NCI-H226 (cell line): ENCODE measurements around the gene REPS2.
A peak's percentile ranks its signal among the peaks of the same experiment; 100 is the strongest.

Source experiments
- DNase-seq: peaks from one replicate; pipeline ENCODE4 v3.0.0-alpha.2; 2015

REPS2 gene

DNA sequence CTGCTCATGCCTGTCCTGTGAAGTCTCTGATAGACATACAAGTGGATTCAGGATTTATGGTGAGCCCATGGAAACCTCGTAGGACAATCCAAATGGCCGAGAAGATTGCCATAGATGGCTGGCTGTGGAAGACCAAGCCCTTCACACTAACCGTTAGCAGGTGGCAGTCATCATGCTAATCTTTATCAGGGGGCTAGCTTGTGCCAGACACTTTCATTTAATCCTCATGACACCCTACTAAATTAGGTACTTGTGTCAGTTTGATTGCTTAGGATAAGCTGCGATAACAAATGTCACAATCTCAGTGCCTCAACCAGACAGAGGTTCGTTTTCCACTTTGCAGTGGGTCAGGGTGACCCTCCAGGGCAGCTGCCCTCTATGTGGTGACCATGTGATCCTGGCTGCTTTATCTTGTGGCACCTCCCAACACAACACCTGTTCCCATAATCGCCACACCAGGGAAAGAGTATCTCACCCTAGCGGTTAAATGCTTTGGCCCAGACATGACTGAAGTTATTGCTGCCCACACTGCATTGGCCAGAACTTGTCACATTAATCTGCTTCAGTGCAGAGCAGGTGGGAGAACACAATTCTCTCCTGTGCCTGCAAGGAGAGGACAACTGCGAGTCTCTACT lies 60.8 kb downstream of the REPS2 start:
- DNase-seq = no peak

DNA sequence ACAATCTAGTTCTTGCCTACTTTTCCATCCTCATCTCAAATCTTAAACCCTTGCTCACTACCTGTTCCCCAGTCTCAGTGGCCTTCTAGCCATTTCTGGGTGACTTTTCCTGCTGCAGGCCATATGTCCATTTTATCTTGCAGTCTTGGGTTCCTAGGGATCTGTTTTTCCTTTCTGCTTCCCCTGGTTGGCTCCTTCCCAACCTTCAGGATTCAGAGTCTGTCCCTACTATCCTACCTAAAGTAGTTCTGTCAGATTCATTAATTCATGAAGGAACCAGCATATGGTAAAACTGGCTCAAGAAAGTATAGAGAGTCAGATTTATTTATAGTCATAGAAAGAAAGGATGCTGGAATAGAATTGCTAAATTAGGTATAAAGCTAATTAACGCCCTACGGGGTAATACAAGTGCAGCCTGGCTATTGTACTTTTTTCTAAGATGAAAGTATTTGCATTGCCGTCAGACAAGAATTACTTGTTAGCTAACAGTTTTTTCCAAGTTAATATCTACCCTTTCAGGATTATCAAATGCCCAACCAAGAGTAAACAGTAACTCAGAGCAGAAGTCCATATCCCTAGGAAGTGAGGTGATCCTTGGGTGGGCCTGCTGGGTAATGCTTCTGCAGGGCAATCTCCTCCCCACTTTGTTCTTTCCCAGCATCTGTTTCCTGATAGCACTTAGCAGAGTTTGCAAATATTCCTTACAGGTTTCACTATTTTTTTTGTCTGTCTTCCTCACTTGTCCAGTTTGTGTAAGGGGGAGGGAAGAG lies 63.6 kb downstream of the REPS2 start:
- no peak for DNase-seq

DNA sequence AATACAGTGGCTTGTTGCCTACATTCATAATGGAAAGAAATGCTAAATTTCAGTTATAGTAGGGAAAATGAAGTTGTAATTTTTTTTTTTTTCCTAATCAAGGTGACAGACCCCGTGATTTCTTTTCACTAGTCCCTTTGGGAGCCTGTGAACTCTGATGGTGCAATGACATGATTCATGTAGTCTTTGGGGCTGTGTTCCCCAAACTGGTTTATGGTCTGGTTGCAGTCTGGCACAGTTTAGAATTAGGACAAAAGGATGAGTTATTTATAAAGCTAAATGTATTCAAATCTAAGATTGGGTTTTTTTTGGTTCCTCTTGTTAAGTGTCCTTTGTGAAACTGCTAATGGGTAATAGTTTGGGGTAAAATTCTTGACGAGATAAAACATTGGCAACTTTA lies 66.0 kb downstream of the REPS2 start:
- DNase-seq = no peak

DNA sequence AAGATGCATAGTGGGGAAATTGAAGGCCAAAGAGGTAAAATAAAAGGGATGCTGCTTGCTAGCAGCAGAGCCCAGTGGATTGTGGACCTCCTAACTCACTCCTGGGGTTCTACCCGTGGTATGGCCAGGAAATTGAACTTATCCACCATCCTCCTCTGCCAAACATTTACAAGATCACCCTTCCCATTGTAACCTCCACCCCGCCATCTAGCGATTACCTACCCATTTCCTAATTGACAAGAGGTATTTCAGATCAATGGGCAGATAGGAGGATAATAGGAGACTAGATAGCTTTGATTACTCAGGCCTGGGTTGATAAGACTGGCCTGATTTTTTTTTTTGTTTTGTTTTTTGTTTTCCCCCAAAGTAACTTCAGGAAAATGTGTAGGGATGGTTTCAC lies 67.8 kb downstream of the REPS2 start:
- no peak for DNase-seq

DNA sequence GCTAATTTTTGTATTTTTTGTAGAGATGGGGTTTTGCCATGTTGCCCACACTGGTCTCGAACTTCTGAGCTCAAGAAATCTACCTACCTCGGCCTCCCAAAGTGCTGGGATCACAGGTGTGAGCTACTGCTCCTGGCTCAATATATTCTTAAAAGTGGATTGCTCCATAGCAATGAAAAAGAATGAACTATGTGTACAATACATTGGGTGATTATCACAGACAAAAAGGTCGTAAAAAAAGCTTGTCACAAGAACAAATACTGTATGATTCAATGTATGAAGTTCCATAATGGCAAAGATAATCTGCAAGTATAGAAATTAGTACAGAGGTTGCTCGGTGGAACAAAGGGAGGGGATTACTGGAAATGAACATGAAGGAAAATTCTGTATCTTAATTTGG lies 70.7 kb downstream of the REPS2 start:
- DNase-seq = no peak

DNA sequence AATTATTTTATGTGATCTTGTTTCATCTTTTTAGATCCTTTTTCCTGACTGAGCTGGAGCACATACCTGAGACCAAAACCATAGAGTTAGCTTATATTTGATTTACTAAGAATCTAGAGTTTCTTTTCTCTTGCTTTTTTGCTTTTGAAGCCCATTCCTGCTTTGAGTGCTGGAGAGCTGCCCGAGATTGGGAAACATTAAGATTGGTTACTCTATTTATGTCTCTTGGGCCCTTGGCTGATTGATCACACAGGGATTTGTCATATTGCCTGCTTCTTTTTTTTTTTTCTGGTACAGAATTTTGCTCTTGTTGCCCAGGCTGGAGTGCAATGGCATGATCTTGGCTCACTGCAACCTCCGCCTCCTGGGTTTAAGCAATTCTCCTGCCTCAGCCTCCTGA lies 73.9 kb downstream of the REPS2 start:
- no peak for DNase-seq

DNA sequence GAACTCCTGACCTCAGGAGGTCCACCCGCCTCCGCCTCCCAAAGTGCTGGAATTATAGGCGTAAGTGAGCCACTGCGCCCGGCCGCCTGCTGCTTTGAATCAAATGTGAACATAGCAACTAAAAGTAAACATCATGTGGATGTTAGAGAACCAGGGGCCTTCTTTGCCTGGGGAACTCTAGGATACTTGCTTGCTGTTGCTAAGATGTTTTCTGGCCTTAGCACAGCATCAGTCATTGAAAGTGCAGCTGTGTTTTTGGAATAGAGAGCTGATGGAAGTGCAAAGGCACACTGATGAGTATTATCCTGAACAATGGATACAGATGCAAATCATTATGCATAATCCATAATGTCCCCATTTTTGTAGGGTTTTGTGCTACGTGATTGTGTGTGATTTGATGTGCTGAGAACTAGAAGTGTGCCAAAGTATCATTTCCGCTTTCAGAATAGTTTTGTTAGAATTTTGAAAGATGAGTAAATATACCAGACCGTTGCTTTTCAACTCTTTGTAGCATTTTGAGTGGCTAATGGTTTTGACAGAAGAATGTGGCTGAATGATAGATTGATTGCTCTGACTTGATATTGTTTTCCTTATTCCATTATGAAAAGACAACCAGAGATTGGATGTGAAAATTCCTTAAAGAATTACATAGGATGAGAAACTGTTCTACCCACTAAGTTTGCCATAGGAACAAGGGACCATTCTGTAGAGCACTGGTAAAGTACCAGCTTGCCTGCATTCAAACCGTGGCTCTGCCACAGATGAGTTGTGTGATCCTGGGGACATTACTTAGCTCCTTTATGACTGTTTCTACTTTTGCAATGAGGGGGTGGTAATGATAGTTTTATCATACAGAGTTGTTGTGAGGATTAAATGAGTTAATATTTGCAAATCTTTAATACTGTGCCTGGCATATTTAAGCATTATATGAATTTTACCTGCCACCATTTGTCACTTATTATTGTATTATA lies 74.7 kb downstream of the REPS2 start:
- DNase-seq = no peak

DNA sequence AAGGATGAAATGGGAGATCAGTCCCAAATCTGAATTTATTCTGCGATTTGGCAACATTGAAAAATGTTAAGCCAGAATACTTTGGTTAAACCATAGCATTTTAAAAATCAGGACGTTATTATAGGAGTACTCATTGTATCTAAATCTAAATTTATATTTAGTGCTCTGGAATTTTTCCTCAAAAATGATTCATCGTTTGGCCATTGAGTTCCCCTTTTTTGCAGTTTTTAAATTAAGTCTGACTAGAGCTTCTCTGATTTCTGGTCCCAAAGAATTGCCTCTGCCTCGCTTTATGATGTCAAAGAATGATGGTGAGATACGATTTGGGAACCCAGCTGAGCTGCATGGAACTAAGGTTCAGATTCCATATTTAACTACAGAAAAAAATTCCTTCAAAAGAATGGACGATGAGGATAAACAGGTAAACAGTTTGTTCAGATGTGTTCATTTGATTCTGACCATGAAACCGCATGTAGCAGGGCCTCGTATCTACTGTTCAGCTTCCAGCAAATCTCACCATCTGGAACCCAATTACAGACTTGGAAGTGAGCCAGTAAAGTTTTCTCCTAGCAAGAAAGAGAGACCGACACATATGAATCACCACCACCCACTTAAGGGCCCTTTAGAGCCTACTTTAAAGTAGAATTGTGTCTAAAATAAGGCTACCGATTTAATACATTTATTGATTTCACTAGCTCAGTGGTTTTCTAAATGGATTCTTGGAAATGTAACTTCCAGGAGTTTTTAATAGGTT lies 75.6 kb downstream of the REPS2 start:
- no peak for DNase-seq

DNA sequence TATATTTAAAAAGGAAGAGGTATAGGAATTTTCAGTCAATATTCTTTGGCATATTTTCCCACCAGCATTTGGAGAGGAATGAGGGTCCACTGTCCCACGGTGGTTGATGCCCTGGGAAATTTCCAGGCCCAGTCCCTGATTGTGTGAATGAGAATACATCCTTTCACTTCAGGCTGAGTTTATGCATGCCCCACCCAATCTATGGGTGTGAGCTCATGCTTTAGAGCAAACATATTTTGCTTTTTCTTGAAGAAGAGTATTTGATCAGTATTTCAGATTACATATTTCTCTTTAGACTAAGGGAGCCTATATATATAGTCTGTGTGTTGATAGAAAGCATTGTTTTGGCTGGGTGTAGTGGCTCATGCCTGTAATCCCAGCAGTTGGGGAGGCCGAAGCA lies 77.2 kb downstream of the REPS2 start:
- DNase-seq = no peak

DNA sequence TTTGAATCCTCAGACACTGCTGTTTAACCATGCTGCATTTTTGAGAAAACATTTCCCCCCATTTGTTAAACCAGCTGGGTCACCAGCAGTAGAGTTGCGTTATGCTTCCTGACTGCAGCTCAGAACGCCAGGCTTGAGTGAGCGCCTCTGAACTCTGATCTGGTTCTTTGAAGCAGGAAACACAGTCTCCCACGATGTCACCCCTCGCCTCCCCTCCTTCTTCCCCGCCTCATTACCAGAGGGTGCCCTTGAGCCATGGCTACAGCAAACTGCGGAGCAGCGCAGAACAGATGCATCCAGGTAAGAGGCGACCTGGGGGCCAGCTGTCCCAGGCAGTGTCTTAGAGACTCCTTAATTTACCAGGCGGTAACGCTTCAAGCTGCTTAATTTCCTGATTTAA lies 78.4 kb downstream of the REPS2 start:
- DNase-seq = no peak

DNA sequence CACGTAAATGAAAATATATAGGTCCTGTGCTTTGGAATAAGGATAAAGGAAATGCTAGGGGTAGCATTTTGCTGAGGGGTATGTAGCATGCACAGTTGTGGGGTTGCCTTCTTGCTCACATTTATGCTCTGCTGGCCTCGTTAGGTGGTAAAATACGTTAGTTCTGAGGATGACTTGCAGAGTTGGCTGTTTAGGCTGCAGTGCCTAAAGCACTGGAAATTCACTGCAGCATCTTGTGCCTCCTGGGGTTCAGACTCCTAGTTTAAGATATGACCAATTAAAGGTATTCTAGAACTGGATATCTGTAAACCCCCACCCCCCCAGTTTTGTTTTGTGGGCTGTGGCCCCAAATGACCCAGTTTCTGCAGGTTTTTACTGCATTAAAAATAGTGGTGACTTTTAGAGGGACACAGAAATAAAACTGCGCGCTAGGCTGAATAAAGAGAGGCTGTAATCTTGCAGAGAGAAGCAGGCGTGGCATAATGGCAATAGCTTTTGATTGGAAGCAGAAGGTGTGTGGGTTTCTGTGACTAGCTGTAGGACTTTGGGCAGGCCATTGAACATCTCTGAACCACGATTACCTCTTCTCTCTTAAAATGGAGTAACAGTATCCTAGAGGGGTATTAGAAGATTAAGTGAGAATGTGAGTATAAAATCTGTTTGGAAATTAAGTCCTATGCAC lies 79.3 kb downstream of the REPS2 start:
- no peak for DNase-seq

DNA sequence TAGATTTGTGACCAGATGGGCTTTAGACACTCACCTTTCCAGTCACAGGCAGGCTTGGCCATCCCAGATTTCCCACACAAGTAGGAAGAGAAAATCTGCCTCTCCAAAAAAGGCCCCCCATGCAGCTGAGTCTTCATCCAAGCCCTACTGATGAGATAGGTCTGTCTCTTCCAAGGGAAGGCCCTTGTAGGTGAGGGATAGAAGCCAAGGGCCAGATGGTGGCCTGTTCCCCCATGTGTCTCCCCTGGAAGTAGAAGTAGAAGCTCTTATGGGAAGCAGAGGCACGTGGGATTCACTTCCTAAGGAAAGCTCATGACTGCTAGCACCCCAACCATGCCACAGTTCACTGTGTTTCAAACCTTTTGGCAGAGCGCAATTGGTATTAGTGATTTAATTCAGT lies 81.5 kb downstream of the REPS2 start:
- no peak for DNase-seq

DNA sequence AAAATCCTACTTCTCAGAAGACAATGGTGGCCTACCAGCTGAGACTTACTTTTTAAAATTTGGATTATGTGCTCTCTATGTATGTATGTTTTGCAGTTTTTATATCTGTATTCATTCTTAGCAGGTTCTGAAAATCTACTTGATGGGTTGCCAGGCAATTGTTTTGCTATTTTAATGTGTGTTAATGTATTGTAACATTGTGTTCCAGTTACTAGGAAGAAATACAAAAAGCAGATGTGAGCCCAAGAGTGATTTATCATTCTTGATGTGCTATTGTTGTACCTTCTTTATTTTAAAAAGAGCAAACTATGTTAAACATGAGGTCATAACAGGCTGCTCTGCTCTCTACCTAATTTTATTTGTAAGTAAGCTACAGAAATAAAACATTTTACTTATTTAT lies 81.9 kb downstream of the REPS2 start:
- no peak for DNase-seq

DNA sequence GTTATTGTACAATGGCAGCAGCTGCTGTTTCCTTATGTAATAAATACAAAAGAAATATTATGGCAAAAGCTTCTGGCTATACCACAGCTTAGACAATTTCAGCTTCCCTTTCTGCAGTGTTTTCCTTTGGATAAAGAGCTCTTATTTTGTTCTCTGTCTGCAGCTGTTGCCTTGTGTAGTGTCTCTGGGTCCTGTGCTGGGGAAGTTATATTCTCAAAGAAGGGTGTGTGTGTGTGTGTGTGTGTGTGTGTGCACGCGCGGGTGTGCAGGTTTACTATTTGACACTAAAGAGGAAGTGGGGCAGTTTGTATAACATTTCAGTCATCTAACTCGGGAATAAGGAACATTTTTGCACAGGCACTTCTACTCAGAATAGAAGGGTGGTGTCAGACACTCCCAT lies 83.6 kb downstream of the REPS2 start:
- DNase-seq = no peak

DNA sequence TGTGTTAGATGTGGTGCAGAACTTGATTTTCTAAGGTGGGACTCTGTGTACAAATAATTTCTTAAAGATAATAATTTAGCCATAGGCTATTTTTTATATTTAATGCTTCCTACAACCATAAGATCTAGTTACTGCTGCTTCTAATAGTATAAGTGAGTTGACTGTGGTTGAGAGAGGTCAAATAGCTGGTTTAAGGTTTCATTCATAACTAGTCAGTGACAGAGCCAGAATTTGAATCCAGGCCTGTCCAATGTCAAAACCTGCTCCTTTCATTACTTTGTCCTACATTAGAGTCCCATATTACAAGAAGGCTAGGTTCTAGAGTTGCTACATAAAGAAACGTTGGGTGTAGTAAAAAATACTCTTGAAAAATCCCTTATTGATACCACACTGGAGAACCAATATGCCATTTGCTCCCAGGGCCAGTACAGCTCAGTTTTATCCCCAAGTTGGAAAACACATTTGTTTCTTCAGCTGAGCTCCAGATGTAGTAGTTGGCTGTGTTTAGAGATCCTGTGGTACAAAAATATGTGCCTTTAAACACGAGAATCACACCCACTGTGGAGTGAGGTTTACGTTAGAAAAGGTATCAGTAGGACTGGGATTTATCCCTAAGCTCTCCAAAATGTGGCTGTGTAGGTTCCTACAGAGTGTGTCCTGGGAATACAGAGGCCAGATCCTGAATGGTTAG lies 84.3 kb downstream of the REPS2 start:
- DNase-seq = no peak

DNA sequence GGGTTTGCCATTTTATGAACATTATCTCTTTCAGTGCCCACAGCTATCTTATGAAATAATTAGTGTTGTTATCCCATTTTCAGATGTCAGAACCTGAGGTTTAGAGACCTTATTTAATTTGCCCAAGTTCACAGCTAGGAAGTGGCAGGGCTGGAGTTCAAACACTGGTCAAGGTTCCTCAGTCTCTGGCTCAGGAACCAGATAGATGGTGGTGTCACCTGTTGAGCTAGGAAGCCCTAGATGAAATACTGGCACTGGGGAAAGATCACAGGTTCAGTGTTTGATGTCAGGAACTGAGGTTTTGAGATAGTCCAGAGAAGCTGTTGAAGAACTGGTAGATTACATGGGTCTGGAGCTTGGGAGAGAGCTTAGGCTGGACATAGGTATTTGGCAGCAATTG lies 85.4 kb downstream of the REPS2 start:
- no peak for DNase-seq

DNA sequence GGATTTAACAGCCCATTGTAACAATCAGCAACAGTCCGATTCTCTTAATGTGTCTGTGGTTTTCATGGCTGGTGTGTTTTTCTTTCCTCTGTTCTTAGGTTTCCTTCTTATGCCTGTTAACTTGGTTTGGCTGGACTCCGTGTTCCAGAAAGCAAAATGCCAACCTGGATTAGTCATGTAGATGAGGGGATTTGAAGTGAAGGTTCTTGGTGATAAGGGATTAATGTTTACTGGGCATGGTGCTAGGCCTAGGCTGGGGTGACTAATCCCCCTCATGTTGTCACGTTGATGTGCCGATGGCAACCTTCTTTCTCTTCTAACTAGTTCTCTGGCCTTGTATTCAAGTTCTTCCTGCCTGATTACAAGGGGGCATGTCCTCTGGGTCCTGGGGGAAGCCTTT lies 85.9 kb downstream of the REPS2 start:
- peak; percentile 86 for DNase-seq

DNA sequence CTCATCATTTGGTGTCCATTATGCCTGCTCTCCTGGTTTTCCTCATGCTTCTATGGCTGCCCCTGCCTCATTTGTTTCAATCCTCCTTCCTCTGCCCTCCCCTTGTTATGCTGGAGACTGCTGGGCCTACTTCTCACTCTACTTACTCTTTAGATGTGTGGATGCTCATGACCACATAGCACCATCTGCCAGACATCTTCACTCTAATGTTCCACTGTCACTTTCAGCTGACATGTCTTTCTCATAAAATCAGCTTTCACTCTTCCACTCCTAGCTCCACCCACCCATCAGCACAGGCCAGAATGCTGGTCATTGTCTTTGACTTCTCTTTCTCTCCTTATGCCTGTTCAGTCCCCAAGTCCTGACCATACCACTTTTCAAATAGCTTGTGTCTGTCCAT lies 86.8 kb downstream of the REPS2 start:
- no peak for DNase-seq

DNA sequence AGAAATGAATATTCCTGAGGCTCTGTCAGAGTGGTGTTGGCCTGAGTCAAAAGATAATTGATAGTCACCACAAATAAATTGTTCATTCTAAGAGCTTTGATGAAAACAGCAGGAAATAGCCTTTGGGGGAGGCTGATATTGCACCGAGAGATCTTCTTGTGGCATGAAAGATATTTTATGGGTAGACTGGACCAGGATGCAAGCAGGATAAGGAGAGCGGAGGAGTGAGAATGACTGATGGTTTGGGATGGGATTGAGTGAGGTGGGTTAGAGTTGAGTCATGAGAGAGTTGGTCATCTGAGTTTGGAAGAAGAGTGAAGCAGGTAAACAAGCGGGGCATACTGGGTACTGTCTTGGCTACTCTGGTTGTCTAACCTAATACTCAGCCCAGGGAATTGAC lies 88.7 kb downstream of the REPS2 start:
- peak; percentile 71 for DNase-seq

DNA sequence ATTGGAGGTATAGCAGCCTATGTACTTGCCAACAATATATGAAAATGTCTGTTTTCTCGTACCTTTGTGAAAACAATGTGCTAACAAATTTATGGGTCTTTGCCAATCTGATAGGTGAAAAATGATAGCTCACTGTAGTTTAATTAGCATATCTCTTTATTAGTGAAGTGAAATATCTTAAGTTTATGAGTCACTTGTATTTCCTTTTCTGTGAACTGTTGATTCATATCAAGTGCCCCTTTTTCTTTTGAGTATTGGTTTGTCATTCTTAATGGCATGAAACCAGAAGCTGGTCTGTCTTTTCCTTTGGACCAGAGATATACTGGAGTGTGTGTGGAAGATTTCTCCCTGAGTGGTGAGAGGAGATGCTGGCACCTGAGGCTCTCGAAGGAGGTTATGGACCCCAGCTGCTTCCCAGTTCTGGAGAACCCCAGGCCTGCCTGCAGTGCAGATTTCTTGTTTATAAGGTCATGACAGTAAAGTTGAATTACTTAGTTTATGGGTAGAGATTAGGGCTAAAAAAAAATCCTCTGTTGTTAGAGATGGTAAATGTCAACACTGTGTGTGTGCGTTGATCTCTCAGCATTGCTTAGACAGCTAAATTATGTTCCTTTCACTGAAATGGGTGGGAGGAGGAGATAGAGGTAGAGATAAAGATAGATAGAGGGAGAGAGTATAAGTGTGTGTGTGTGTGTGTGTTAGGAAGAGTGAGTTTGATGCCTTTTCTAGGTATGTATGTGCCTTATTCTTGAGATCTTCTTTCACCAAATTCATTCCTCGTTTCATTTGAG lies 89.9 kb downstream of the REPS2 start:
- DNase-seq = no peak

DNA sequence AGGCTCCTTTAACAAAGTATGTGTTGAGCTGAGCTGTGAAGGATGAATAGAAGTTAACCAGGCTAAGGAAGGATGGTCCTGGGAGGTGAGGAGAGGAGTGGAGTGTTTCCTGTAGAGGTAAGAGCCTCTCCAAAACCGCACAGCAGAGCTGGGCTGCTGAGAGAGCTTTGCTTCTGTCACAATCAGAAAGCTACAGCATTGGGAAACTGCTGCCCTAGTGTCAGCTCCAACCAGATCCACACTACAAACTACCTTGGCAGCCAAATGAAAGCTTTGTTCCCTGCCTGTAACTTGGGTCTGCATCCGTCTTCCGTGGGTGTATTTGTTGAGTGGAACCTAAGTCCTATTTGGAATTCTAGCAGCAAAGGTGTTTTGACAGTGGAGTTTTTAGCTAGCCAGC lies 91.8 kb downstream of the REPS2 start:
- no peak for DNase-seq
